Renal pelvis (tissue), 4 donors: ENCODE measurements around the gene INO80E. TPM values are rescaled to one million over a fixed set of nuclear protein-coding genes. Genes with fewer than 3 reads are reported as not detected.

ENCODE experiments used
- DNase-seq: peaks from one replicate; pipeline ENCODE4 v3.0.0-alpha.2; 2013
- polyA plus RNA-seq, 3 donors: library from polyadenylated mRNA; unstranded; fragments of 120-200 nt; gene quantifications; one replicate each; pipeline ENCODE4 v1.2.1, GENCODE V29; 2013; ENCODE audit not compliant: insufficient read length in 3 of 3

Gene INO80E
- polyA plus RNA-seq, 3 donors, result 52.3 to 64.9 (median 56.6) TPM

- DNase-seq, result no peak
Observed at GRCh38 chr16:29989111-29989858, 6.8 kb upstream of the INO80E start.

DNA sequence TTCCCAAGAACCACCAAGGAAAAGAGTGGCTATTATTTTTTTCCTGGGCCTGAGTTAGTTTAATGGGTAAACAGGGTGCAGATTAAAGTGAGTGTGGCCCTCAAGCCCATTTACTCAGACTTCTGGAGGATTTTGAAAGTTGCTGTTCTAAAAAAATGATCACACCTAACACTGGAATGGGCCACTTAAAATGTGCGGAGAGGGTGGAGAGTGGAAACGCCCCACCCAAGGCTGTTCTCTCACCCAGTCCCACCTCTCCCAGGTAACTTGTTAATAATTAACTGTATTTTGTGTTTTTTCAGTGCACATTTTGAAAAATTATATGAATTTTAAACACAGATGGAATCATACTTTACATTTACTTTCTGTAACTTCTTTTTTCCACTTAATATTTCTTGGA, 6.0 kb upstream of the INO80E start:
- DNase-seq, result no peak

GRCh38 chr16:29990883-29991570, 5.0 kb upstream of the INO80E start:
- DNase-seq, result no peak

GRCh38 chr16:29991571-29991904, 4.5 kb upstream of the INO80E start:
- no peak for DNase-seq

- peak; percentile 59 for DNase-seq
Observed at GRCh38 chr16:29992344-29992967, 3.6 kb upstream of the INO80E start.

DNA sequence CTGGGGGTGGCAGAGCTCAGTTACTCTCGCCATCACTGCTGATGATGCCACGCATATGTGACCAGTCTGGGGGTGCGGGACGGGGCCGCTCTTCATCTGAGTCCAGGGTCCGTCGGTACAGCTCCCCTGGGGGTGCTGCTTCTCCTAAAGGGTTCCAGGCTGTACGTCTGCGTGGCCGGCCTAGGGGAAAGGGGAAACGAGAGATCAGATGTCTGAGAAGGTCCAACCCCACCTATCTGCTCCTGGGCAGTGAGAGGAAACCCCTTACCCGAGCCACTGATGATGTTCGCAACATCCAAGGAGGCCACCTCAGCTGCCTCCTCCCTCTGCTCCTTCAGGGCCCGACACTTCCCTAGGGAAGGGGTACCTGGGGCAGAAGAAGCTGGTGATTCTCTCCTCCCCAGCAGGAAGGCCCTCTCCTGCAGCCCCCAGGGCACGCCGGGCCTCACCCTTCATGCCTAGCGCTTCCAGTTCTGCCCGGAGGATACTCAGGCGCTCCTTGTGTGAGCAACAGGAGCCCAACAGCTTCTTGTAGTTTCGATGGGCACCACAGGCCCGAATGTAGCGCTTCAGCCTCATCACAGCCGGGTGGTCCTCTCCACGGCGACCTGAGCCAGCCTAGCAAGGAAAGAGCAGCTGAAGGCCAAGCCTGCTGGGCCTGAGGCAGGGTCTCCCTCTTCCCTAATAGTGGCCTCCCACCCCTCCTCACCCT, 2.7 kb upstream of the INO80E start:
- DNase-seq, result no peak

DNA sequence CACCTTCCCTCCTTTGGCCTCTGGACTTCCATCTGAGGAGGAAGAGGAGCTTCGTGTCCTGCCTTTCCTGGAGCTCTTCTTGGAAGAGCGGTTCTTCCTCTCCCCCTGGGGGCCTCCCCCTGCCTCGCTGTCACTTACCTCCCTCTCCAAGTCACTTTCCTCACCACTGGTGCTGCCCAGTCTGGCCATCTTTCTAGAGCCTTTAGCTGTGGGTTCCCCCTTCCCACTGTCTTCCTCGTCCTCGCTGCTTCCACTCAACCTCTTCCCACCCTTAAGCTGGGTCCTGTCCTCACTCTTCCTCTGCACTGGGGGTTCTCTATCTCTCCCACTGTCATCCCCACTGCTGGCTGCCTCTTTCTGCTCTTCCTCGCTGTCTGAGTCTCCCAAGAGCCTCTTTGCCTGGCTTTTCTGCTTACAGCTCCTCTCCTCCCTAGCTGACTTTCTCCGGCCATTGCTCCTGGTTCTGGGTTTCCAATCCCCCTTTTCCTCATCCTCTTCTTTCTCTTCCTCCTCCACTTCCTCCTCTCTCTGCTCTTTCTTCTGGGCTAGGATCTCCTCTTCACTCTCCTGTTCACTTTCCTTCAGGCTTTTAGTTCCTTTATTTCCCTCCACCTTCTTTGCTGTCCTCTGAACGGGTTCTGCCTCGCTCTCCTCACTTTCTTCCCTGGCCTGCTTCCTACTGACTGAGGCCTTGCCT, 2.0 kb upstream of the INO80E start:
- DNase-seq, result no peak

DNA sequence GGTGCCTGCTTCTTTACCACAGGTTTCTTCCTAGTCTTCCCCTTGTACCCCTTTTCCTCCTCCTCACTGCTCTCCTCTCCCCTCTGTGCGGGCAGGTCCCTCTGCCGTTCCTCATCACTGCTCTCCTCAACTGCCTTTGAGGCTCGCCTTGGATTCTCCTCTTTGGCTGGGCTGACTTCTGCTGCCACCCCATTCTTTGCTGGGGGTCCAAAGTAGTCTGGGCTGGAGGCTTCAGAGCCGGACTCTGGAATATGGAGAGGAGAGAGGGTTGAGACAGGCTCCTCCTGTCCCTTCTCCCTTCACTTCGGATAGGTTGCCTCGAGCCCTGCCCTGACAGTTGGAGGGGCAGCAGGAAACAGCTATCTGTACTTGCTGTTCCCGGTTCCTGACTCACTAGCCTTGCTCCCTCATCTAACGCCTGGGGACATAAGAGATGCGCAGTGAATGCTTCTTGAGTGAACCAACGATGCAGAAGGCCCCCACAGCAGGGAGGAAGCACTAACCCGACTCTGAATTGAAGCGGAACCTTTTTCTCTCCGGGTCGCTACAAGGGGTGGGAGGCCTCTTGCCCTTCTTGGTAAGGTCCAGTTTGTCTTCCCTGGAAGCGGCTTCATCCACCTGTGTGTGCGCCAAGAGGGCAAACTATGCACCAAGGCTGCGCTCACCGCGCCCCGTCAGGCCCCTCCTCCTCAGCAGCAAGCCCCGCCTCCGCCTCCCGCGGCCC, 1.3 kb upstream of the INO80E start:
- no peak for DNase-seq

DNA sequence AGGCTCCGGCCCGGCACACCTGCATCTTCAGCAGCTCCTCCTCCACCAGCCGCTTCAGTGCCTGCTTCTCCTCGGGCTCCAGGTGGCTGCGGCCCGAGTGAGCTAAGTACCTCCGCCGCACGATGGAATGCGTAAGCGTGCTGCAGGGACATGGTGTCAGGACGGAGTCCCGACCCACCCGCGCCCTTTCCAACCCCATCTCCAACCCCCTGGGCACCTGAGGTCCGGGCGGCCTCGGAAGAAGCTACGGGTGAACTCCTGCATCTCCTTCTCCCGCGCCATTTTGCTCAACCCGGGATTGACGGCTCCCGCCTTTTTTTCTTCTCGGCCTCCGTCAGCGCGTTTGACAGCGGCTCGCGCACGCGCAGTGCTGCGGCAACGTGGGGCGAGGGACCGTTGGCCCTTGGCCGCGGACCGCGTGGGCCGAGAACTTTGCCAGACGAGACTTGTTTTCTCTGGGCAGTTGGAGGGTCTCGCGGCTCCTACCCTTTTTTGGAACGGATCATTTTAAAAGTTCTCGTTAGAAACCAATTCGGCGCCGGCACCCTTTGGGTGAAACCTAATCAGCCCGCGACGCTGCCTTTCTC, 624 bp upstream of the INO80E start, which contains the start of gene HIRIP3:
HIRIP3 (minus strand) TSS at position 294 of the 587 bp plus-strand sequence; CDS start at position 282, 12 bp downstream.
- peak; percentile 86 for DNase-seq

DNA sequence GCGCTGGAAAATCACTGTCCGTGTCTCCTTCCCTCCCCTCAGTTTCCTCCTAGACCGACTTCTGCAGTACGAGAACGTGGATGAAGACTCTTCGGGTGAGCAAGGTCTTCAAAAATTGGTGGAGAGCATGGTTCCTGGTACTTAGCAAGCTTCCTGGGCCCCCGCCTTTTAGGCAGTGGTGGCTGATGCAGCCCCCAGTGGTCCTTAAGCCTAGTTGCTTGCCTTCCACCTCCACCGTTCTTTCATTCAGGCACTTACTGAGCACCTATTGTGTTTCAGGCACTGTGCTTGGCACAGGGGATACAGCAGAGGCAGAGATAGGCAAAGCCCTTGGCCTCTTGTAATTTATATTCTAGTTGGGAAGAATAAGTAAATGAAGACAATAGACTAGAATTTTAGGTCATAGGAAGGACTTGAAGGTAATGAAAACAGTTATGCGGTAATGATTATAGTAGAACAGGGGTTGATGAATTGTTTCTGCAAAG, 767 bp downstream of the INO80E start:
- no peak for DNase-seq

DNA sequence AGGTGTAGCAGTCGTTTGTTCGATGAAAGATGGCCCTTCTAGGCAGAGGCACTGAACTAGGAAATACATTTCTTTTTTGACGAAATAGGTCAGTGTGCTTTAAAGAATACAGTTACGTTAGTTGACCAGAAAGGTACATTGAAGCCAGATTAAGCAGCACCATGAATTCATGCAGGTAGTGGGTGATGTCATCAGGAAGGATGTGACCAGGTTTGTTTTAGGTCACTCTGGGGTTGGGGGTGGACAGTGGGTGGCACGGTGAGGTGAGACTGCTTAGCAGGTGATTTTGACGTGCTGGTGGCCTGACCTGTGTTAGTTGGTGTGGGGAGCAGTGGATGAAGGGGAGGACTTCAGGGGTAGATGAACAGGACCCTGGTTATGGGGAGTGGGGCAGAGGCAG, 3.6 kb downstream of the INO80E start:
- no peak for DNase-seq

DNA sequence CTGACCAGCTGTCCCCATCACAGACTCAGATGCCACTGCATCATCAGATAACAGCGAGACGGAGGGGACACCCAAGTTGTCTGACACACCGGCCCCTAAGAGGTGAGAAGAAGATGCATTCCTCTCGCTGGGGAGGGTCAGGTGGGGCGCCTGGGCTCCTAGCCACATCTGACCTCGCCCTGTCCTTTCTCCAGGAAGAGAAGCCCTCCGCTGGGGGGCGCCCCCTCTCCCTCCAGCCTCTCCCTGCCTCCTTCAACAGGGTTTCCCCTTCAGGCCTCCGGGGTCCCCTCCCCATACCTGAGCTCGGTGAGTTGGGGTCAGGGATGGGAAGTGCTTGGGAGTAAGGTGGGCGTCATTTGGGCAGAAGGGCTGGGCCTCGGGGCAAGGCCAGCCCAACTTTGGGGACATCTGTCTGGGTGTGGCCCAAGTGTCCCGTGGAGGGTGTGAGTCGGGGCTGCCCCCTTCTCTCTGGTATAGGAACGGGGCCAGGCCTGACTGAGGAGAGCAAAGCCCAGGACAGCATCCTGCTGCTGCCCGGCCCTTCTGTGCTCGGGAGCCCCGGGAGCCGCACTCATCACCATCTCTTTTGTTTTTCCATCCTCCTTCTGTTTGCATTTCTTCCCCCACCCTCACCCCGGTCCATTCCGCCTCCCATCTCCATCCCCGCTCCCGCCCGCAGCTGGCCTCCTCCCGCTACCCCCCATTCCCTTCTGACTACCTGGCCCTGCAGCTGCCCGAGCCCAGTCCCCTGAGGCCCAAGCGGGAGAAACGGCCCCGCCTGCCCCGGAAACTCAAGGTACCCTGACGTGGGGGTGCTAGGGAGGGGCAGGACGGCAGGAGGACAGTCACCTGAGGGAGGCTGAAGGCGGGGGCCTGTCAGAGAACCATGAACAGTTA, 4.9 kb downstream of the INO80E start:
- no peak for DNase-seq

DNA sequence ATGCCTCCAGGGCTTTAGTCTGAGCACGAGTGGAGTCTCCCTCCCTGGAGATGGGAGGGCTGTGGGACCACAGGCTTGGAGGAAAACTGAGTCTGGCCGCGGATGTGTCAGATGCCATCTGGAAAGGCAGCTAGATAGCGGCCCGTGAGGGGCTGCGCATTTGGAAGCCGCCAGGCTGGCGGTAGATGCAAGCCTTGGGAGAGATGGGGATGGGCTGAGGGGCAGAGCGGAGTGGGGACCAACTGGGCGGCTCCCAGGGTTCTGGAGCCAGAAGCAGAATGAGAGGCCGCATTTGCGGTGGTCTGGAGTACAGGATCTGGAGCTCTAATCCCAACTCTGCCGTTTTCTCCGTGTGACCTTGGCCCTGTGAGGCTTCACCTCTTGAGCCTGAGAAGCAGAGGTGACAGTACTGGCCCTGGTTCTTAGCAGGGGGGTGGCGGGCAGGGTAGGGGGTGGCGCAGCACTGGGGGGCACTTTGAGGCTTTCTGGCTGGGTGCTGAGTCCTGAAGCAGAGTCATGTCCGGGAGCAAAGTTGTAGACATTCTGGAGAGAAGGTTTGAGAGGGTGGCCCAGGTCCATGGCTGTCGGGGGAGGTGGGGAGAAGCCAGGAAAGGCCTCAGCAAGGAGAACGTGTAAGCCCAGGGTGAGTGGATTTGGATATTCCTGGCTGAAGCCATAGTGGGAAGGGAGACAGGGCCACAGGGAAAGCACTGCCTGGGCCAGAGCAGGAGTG, 6.7 kb downstream of the INO80E start:
- no peak for DNase-seq

GRCh38 chr16:30003670-30004423, 7.8 kb downstream of the INO80E start:
- no peak for DNase-seq

DNA sequence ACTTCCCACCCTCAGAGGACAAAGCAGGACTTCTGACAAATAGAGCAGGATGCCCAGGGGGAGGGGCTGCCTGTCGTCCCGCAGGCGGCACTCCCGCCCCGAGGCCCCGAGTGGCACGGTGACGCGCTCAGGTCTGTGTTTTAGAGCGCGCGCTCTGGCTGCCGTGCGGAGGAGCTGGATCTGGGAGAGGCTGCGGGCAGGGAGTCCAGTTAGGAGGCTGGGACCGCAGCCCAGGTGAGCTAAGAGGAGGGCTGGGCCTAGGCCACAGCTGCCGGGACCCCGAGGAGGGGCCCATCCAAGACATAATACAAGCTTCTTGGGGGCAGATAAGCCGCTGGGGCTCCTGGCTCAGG, 8.4 kb downstream of the INO80E start:
- DNase-seq, result no peak

DNA sequence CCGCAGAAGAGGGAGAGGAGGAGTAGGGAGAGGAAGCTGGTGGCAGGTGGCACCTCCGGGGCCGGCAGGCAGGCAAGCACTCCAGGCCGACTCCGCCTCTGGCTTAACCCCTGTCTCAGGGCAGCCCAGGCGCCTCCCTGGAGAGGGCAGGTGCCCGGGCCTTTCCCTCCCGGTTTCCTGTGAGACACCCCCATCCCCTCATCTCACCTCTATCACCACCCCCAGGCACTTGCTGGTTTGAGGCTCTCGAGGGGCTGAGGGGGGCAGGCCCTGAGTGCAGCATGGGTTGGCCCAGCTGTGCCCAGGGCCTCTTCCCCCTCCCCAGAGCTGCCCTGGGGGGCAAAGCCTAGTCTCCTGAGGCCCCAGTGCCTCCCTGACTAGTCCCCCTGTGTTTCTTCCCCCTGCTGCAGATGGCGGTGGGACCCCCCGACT, 8.8 kb downstream of the INO80E start:
- no peak for DNase-seq

DNA sequence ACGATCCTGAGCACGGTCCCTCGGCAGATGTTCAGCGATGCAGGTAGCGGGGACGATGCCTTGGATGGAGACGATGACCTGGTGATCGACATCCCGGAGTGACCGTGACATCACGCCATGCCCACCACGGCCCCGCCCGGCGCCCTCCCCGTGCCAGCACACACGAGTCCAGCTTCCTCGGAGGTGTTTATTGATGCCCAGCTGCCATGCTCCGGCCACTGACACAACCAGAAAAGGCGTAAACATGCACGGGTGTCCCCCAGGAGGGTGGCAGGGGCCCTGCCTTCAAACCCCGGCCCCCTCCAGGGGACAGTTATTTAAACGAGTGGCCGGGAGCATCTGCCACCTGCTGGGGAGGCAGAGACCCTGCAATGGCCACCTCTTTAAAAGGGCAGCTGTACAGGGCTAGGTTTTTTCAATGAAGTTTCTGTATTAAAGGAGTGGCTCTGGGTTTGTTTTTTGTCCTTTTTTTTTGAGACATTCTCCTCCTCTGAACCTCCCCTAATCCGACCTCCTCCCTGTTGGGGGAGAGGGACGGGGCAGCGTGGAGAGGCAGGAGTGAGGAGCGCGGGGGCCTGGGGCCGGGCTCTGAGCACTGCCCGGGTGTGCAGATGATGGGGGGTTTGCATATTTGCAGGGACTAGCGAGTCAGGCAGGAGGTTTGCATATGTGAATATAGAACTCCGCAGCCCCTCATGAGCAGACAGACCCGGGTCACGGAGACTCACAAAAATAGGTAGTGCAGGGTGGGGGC, 9.5 kb downstream of the INO80E start:
- DNase-seq, result no peak
